Neutrophil (primary cell): ENCODE data around the gene CYBA.

Experiments
- H3K27ac ChIP-seq: fragments of 200-600 bp; sonication (generic); 2 replicates; pipeline ENCODE4 v1.5.1; 2016; ENCODE audit warnings: mild to moderate bottlenecking, moderate library complexity
- H3K27me3 ChIP-seq: fragments of 200-600 bp; sonication (generic); 2 replicates; pipeline ENCODE4 v1.6.0; 2016; ENCODE audit warnings: mild to moderate bottlenecking
- H3K36me3 ChIP-seq: fragments of 200-600 bp; sonication (generic); 2 replicates; pipeline ENCODE4 v1.5.1; 2017
- H3K4me1 ChIP-seq, 2 experiments: fragments of 200-600 bp in 1 of 2; sonication (generic) in 1 of 2; 1 replicate in 1 of 2; 2 replicates in 1 of 2; pipeline versions ENCODE4 v1.5.1 to v1.6.1; 2013 to 2016; ENCODE audit warnings: low read depth in 1 of 2, low read length in 1 of 2, mild to moderate bottlenecking in 1 of 2, moderate library complexity in 1 of 2; ENCODE audit not compliant: control insufficient read depth in 1 of 2, insufficient read depth in 1 of 2
- H3K4me3 ChIP-seq, 2 experiments: fragments of 200-600 bp in 1 of 2; sonication (generic) in 1 of 2; 1 replicate in 1 of 2; 2 replicates in 1 of 2; pipeline ENCODE4 v1.5.1; 2013 to 2016; ENCODE audit warnings: low read depth in 1 of 2, low read length in 1 of 2, mild to moderate bottlenecking in 1 of 2, moderate library complexity in 1 of 2
- H3K9me3 ChIP-seq: fragments of 200-600 bp; sonication (generic); 2 replicates; pipeline ENCODE4 v1.5.1; 2016
- CTCF ChIP-seq: fragments of 200-600 bp; sonication (generic); IDR thresholded peaks from 2 replicates; pipeline ENCODE4 v1.5.1; 2016; ENCODE audit warnings: antibody characterized with exemption

CYBA gene

GRCh38 chr16:88605186-88606147 is 45.4 kb downstream of the CYBA start:
- Histone ChIP-seq H3K4me1 (peaks cover 29 to 31% of the 10 kb centered on the region in 2 experiments), H3K9me3 (no peaks in the 10 kb centered on the region), H3K27ac (peak overlapping the region; percentile 75), H3K4me3 (peak overlapping the region in 1 of 2 experiments; percentile 10), H3K36me3 (peaks cover 50% of the 10 kb centered on the region), H3K27me3 (no peaks in the 10 kb centered on the region)
- TF ChIP-seq CTCF: no peak

GRCh38 chr16:88602091-88602490 is 48.8 kb downstream of the CYBA start:
- Histone ChIP-seq H3K4me1 (peaks cover 47 to 50% of the 10 kb centered on the region in 2 experiments), H3K27ac (no peak overlapping the region), H3K36me3 (peaks cover 47% of the 10 kb centered on the region), H3K4me3 (no peak overlapping the region), H3K9me3 (no peaks in the 10 kb centered on the region), H3K27me3 (no peaks in the 10 kb centered on the region)
- TF ChIP-seq CTCF: no peak

GRCh38 chr16:88601313-88602036 is 49.4 kb downstream of the CYBA start:
- H3K36me3 ChIP-seq: peaks cover 42% of the 10 kb centered on the region
- H3K4me1 ChIP-seq: peaks cover 43 to 48% of the 10 kb centered on the region in 2 experiments
- no peaks in the 10 kb centered on the region for H3K27me3 ChIP-seq
- H3K27ac ChIP-seq: peak overlapping the region; percentile 77
- TF ChIP-seq CTCF: no peak
- H3K9me3 ChIP-seq: no peaks in the 10 kb centered on the region
- no peak overlapping the region for H3K4me3 ChIP-seq

- Histone ChIP-seq H3K4me3 (no peak overlapping the region), H3K27ac (peak overlapping the region; percentile 77), H3K4me1 (peaks cover 34 to 39% of the 10 kb centered on the region in 2 experiments), H3K9me3 (no peaks in the 10 kb centered on the region), H3K36me3 (peaks cover 38% of the 10 kb centered on the region), H3K27me3 (no peaks in the 10 kb centered on the region)
- TF ChIP-seq CTCF: no peak
Measured at GRCh38 chr16:88600539-88600896, 50.3 kb downstream of the CYBA start.

GRCh38 chr16:88599825-88600538 is 50.9 kb downstream of the CYBA start:
- TF ChIP-seq CTCF: no peak
- Histone ChIP-seq H3K27ac (peak overlapping the region; percentile 77), H3K9me3 (no peaks in the 10 kb centered on the region), H3K4me1 (peaks cover 29 to 34% of the 10 kb centered on the region in 2 experiments), H3K27me3 (no peaks in the 10 kb centered on the region), H3K4me3 (no peak overlapping the region), H3K36me3 (peaks cover 38% of the 10 kb centered on the region)
